GM21786 (cell line): ENCODE results near the gene ATP5MG.
"Not testable (repeated sequence)": the region's sequence is repeated elsewhere in the genome, so short reads cannot be mapped to it uniquely, and the experiment has no call there.

Experiments
- ATAC-seq: cut with Tn5 transposase; IDR thresholded peaks from one replicate; pipeline ENCODE4 v1.9.1; 2021; ENCODE audit not compliant: unreplicated experiment

Gene ATP5MG

GRCh38 chr11:118406599-118407166 is 5.3 kb downstream of the ATP5MG start:
- no peak for ATAC-seq

DNA sequence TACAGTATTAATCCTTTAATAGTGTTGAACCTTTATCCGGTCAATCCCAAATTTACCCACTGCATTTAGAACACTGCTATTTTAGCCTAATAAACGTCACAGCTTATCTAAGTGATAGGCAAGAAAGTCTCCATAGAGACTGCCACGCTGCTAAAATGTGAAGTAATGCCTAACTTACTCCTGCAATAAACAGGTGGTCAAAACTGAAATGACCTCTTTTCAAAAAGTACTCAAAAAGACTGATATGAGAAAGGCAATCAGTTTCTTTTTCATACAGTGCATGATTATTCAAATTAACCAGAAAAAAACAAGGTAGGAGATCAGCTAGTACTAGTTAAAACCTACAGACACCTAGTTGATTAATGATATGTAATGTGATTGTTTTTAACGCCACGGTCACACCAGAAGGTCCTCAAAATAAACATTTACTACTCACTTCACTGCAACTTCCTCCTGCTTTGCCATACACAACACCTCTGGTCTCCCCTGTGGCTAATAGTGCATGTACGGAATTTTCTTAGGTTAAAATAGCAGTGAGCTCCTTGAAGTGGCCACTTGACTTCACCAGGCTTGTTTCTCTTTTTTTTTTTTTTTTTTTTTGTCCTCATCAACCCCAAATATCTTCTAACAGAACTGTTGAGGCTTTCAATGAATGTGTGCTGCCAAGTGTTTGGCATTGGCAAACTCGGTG is 8.8 kb downstream of the ATP5MG start:
- ATAC-seq, result peak; percentile 59

DNA sequence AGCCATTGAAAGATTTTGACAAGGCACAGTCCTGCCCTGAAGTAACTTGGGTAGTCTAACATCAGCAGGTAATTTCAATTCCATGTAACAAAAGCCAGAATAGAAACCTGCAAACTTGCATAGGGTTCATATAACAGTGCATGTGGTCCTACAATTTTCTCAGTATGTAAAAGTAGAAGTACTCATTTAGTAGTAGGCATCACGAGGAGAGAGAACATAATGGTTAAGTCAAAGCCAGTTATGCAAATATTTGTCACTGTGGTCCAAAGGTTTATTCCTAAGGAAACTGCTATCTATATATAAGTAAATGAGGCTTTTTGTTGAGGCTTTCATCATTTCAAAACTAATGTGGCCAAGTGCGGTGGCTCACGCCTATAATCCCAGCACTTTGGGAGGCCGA is 10.1 kb downstream of the ATP5MG start:
- no peak for ATAC-seq

GRCh38 chr11:118412921-118413320 is 11.5 kb downstream of the ATP5MG start:
- ATAC-seq, result no peak

DNA sequence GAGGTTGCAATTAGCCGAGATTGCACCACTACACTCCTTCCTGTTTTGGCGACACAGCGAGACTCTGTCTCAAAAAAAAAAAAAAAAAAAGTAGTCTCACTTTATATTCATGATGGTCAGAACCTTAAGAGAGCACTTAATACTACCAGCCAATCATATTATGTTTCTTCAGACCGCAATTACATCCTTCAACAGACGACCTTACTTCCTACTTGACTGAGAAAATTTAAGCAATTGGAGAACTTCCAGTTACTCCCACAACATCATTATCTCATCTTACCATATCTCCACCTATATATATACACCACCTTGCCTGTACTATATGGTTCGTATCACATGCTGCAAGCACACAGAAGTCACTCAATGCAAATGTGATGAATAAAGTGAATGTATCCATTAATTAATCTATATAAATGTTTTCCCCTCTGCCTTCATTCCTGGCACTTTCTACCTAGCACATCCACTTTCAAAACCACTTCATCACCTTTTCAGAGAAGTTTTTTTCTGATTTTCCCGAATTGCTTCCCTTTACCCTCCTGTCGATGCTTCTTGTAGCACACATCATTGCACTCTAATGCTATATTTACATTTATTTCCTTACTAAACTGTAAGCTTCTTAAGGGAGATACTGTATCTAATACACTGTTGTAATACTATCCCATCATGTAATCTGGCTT is 13.8 kb downstream of the ATP5MG start:
- ATAC-seq, result no peak

DNA sequence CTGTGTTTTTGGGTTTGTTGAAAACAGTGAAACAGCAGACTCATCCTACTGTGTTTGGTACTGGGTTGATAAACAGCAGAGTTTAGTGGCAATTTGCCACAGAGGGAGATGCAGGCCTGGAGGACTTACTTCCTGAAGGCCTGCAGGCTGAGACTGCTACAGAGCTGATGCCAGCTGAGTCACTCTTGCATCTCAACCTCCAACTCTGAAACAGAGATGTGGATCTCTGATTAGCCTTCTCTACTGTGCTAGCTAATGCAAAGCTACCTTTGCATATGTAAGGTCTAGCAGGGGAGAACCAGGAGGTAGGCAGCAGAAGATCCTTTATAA is 14.3 kb downstream of the ATP5MG start:
- no peak for ATAC-seq

GRCh38 chr11:118416900-118417299 is 15.5 kb downstream of the ATP5MG start:
- ATAC-seq, result not testable (repeated sequence)

DNA sequence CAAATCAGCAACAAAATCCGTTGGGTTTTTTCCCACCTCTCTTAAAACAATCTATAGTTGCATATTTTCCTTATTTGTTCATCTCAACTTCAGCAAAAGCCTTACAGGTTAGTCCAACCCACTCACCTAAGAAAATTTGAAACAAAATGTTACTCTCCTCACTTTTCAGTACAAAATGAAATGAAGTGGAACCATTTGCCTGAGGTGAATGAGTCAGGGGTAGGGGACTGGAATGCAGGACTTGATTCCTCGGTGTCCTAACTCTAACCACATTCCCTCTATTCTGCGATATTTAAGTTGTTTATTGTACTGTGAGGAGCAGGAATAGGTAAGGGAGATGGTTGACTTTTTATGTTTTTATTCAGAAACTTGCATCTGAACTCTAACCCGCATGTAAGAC is 16.4 kb downstream of the ATP5MG start:
- ATAC-seq, result no peak

DNA sequence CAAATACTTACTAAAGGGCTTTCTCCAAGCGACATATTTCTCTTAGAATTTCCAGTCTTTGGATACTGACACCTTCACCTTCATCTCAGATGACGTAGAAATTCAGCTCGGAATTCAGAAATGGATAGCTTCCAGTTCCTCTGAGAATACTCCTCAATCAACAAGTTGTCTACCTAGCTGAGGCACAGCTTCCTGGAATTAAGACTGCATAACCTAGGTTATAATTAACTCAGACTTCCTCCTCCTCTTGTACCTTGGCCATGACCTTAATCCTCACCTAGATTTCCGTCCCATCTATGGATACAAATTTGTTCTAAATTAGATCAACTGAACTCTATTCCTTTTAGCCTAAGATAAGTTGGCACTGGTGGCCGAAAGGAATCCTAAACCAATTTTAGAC is 17.4 kb downstream of the ATP5MG start:
- ATAC-seq, result no peak

DNA sequence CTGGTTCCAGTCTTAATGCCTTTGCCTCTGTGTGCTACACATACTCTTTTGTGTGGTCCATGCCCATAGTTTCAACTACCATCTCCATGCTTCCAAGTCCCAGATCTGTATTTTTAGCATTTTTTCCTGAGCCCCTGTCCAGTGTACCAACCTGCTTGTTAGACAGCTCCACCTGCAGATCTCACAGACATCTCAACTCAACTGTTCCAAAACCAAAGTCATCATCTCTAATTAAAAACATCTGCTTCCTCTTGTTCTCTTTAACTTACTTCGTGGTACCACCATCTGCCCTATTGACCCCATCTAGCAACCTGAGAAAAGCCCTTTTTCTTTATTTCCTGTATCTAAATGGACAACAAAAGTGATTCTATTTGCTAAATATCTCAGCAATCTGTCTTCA is 26.3 kb downstream of the ATP5MG start:
- no peak for ATAC-seq

- no peak for ATAC-seq
Measured at GRCh38 chr11:118430956-118431355, 29.6 kb downstream of the ATP5MG start.

GRCh38 chr11:118434123-118434552 is 32.7 kb downstream of the ATP5MG start:
- ATAC-seq, result no peak

DNA sequence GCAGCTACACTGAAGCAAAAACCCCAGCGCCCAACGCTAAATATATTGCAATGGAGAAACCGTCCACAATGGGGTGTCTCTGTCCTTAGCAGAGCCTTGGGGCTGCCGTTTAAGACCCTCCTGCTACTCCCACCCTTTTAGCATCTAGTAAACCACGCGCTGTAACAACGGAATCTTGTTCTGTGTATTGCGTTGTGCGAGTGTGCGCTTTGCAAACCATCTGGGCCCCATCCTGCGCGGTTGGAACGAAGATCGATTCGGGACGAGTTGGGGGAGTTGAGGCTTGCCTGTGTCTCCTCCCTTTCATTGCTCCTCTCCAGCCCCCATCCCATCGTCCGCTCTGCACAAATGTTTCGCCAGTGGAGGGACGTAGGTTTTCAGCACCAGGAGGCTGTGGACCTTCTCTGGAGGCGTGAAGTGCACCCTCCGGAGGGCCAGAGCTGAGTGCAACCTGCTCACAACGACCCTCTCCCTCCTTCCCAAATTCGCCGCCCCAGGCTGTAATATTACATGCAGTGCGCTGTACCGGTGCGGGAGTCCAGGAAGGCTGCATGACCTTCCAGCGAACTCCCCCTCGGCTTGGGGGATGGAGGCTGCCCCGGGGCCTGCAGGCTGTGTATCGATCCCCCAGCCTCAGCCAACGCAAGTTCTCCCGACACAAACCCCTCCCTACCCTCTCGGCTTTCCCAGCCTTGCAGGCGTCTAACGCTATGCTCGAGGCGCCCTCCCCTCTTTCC is 33.3 kb downstream of the ATP5MG start:
- ATAC-seq, result no peak

GRCh38 chr11:118435290-118435892 is 34.0 kb downstream of the ATP5MG start:
- ATAC-seq, result peak; percentile 12

GRCh38 chr11:118435893-118436624 is 34.7 kb downstream of the ATP5MG start, which contains the start of gene KMT2A:
TSS of gene KMT2A (plus strand) at chr11:118436492. CDS start at chr11:118436513, 21 bp downstream.
- peak; percentile 45 for ATAC-seq

- ATAC-seq, result peak; percentile 1
Measured at GRCh38 chr11:118436639-118437207, 35.3 kb downstream of the ATP5MG start.

DNA sequence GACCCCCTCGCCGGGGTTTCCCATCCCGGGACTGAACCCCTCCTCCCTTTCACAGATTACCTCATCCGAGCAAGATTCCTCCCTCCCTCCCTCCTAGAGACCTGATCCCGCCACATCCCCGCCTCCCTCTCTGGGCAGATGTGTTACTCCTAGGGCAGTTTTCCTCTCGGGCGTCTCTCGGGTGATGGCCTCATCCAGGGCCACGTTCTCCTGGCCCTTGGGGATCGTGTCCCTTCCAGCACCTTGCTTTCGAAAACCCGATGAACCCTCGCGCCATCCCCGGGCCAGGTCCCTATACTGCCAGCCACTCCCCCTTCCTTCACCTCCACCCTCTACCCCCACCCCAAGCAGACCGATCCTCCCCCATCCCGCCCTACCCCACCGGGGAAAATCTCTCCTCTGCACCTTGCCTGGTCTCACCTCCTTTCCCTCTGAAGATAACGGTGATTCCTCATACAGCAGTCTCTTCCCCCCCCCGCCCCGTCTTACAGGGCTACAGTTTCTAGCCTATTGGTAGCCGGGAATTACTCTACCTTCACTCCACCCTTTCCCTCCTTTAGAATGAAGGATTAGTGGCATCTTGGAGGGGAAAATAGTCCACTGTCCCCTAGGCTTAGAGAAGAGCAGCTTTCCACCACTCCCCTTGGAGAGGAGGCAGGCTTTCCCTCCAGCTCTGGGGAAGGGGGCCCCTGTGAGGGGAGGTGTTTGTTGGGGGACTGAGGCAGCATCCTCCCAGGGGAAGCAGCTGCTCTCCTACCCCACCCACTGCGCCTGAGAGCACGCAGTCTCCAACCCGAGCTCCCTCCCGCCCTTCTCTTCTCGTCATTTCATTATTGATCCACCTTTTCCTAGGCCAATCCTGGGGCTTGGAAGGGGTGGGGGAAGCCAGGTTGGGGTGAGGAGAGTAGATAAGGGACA is 36.1 kb downstream of the ATP5MG start:
- ATAC-seq, result no peak

GRCh38 chr11:118438314-118438931 is 37.0 kb downstream of the ATP5MG start:
- peak; percentile 20 for ATAC-seq

DNA sequence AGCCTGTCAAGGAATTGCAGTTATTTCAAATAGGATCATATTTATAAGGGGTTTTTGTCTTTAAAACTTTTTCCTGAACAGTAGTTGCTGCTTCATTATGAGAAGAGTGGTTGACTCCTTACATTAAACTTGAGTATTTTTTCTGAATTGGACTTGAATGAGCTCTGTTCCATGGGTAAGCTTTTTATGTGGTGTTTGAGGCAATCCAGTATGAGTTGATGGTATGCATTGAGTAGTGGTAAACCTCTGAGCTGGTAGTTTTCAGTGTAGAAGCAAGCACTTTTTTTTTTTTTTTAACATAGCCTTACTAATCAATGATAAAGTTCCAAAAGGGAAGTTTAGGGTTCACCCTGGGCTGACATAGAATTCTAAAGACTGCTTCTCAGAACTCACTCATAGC is 38.2 kb downstream of the ATP5MG start:
- ATAC-seq, result no peak
